OCI-LY7 (cell line): ENCODE measurements around the gene ARID5B.

ENCODE experiments used
- EZH2phosphoT487 ChIP-seq: fragments of 200-600 bp; sonication (generic); IDR thresholded peaks from 2 replicates; pipeline ENCODE4 v1.6.1; 2018; ENCODE audit warnings: low read depth, borderline replicate concordance, mild to moderate bottlenecking, mixed run types, antibody characterized with exemption, low read length, moderate library complexity, mixed read lengths
- TF ChIP-seq, protein P1 (sequence below): fragments of 200-600 bp; sonication (generic); conservative IDR thresholded peaks from 2 replicates; pipeline ENCODE4 v1.5.1; 2014; ENCODE audit warnings: mild to moderate bottlenecking, antibody characterized with exemption, low read length, moderate library complexity, mixed read lengths

DNA sequence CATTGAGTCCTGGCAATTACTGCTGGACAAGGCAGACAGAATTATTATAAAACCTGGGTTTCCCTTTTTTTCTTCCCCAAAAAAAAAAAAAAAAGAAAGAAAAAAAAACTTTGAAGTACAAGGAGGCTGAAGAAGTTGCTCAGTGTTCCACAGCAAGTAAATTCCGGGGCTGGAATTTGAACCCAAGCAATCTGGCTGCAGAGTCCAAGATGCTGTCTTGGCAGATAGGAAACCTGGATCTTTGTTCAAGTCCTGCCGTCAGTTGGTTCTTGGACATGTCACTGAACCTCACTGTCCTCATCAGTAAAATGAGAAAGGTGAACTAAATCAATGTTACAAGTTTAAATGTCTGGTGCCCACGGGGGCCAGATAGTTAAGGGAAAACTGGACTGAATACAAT is 35.3 kb downstream of the ARID5B start:
- TF ChIP-seq, protein P1, sequence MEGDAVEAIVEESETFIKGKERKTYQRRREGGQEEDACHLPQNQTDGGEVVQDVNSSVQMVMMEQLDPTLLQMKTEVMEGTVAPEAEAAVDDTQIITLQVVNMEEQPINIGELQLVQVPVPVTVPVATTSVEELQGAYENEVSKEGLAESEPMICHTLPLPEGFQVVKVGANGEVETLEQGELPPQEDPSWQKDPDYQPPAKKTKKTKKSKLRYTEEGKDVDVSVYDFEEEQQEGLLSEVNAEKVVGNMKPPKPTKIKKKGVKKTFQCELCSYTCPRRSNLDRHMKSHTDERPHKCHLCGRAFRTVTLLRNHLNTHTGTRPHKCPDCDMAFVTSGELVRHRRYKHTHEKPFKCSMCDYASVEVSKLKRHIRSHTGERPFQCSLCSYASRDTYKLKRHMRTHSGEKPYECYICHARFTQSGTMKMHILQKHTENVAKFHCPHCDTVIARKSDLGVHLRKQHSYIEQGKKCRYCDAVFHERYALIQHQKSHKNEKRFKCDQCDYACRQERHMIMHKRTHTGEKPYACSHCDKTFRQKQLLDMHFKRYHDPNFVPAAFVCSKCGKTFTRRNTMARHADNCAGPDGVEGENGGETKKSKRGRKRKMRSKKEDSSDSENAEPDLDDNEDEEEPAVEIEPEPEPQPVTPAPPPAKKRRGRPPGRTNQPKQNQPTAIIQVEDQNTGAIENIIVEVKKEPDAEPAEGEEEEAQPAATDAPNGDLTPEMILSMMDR = no peak
- no peak for TF ChIP-seq EZH2phosphoT487
